OCI-LY1 (cell line): ENCODE measurements around the gene RSPH9.

Source experiments
- CTCF ChIP-seq: fragments of 200-600 bp; sonication (generic), shearing (Covaris generic); IDR thresholded peaks from 2 replicates; pipeline ENCODE4 v1.5.1; 2017; ENCODE audit warnings: mild to moderate bottlenecking, antibody characterized with exemption, low read length, moderate library complexity, mixed read lengths
- EZH2 ChIP-seq: fragments of 200-600 bp; sonication (generic), shearing (Covaris generic); IDR thresholded peaks from 2 replicates; pipeline ENCODE4 v1.8.0; 2017; ENCODE audit warnings: borderline replicate concordance, mixed run types, mild to moderate bottlenecking, antibody characterized with exemption, low read length, moderate library complexity, mixed read lengths

GRCh38 chr6:43613721-43614395 is 31.0 kb upstream of the RSPH9 start:
- TF ChIP-seq CTCF, result no peak
- no peak for TF ChIP-seq EZH2
